GM18858 (cell line): ENCODE results near the gene PARVA.
"Not testable (repeated sequence)": the region's sequence is repeated elsewhere in the genome, so short reads cannot be mapped to it uniquely, and the experiment has no call there.

Experiments
- ATAC-seq: cut with Tn5 transposase; IDR thresholded peaks from one replicate; pipeline ENCODE4 v1.9.1; 2021; ENCODE audit not compliant: unreplicated experiment

PARVA gene, protein sequence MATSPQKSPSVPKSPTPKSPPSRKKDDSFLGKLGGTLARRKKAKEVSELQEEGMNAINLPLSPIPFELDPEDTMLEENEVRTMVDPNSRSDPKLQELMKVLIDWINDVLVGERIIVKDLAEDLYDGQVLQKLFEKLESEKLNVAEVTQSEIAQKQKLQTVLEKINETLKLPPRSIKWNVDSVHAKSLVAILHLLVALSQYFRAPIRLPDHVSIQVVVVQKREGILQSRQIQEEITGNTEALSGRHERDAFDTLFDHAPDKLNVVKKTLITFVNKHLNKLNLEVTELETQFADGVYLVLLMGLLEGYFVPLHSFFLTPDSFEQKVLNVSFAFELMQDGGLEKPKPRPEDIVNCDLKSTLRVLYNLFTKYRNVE

DNA sequence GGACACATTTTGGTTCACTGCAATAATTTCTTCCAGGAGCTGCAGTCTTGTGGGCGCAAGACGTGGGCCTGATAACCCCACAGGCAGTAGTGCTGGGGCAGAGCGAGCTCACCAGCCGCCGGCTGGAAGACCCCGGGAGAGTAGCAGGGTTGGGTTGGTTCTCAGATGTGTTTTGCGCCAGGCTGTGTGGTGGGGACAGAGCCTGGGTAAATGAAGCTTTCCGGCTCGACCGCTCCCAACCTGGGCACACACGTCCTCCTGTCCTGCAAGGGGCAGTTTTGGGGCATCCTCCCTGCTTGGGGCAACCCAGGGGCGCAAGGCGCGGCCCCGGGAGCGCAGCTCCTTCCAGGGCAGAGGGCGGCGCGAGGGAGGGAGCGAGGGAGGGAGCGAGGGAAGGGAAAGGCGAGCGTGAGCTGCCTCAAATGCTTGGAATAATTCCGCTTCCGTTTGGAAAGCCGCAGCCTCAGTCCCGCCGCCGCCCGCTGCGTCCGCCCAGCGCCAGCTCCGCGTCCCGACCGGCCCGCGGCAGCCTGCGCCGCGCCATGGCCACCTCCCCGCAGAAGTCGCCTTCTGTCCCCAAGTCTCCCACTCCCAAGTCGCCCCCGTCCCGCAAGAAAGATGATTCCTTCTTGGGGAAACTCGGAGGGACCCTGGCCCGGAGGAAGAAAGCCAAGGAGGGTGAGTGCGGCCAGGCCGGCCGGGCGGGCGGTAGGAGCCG is at the start of gene PARVA:
TSS of gene PARVA (plus strand) at position 466 of the 718 bp plus-strand sequence. CDS start at position 543, 77 bp downstream.
- ATAC-seq: no peak

DNA sequence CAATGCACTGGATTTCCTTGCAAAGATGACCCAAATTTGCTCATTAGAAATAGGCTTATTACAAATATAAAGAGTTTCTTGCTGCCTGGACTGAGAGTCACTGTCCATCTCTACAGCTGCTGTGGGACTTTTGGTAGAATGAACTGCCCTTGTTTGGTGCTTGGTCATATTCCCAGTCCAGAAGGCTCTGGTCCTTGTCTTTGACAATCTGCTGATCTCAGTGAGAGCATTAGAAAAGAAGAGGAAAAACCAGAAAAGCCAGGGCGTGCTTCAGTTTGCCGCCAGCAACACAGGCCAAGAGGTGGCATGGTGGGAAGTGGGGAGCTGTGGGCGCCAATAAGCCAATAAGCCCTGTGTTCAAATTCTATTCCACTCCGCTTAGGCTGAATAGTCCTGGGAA is 48.2 kb upstream of the PARVA start:
- ATAC-seq: no peak

DNA sequence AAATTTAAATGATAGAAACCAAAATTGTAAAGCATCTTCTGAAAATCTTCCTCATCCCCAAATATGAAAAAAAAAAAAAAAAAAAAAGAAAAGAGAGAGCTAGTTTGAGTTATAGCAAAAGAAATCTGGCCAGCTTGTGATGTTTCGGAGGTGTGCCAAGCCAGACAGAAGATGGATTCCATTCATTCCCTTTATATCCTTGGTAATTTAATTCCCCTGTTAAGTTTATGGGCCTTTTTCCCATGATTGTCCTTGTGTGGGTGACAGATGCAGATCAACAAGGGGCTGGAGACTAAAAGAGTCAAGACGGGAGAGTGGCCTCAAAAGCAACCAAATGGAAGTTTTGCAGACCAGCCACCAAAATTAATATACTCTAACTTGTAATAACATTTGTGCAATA is 47.6 kb upstream of the PARVA start:
- ATAC-seq: no peak

DNA sequence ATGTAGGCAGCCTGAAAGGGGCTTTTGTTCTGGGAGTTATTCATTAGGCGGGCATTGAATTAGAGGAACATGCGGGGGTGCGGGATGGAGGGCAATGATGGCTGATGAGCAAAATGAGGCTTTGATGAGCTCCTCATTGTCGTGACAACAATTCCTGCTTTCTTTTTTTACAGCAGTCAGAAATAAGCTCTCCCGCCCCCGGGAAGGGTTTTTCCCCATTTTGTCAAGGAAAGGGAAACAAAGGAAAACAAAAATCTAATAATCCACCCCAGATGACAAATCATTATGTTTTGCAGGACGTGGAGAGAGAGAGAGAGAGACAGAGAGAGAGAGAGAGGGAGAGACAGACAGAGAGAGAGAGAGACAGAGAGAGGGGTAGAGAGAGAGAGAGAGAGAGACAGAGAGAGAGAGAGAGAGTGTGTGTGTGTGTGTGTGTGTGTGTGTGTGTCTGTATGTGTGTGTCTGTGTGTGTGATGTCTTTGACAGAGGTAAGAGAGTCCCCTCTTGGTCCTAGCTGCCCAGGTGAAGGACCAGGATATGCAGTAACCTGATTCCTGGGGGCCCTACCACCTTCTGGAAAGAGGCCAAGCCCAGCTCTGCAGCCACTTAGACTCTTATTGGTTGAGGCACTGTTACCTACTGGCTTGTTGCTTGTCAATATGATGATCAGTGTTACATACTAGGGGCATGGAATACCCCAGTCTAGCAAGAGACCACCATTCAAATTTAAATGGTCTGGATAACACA is 46.7 kb upstream of the PARVA start:
- ATAC-seq: no peak

DNA sequence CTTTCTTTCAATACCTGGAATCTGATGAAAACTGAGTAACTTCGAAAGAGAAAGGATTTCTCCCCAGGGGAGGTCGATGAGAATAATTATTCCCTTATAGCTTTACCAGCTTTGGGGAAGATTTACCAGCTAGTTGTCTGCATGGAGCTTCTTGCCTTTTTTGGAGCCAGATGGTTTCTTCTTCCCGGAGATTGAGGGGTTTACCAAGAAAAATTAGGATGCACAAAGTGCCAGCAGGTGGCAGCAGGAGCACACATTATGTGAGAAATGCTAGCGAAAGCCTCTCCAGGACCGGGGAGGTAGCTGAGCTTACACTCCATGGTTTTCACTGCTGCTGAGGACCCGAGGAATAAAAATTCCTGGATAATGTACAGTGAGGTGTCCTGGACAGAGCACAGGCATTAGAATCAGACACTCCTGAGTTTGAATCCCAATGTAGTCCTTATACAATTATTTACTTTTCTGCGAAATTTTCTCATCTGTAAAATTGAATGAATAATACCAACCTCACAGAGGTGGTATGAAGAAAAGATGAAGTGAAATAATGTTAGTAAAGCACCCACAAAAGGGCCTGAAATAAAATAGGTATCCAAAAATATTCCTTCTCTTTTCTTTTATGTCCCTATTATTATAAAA is 46.0 kb upstream of the PARVA start:
- no peak for ATAC-seq

DNA sequence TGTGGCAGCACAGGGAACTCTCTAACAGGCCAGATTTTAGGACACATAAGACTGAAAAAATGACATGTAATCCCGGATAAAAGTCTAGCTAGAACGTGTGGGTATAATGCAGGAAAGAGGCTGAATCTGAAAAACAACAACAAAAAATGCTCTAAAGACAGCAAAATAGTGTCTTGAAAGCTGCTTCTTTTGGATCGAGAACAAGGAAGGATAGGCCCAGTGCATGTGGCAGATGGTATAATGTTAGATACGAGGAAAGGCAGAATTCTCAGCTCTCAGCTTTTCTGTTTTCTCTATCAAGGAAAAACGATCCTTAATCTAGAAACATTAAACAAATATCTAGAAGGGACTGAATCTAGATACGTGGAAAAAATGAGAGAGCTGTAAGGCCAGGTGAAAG is 33.8 kb upstream of the PARVA start:
- ATAC-seq: no peak

DNA sequence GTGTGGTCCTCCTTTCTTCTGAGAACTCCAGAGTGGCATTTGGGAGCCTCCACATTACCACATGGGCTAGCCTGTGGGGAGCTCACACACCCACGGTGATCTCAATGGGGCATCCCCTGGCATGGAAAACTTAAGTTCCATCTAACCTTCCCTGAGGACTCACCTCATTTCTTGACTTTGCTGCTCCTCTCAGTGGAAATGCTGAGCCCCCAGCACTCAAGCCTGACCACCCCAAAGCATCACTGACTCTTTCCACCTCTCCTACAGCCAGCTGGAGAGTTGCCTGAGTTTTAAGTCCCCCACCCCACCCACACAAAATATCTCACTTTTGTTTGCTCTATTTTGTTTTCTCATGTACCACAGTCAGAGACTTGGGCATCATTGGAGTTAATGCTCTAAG is 23.8 kb upstream of the PARVA start:
- no peak for ATAC-seq

DNA sequence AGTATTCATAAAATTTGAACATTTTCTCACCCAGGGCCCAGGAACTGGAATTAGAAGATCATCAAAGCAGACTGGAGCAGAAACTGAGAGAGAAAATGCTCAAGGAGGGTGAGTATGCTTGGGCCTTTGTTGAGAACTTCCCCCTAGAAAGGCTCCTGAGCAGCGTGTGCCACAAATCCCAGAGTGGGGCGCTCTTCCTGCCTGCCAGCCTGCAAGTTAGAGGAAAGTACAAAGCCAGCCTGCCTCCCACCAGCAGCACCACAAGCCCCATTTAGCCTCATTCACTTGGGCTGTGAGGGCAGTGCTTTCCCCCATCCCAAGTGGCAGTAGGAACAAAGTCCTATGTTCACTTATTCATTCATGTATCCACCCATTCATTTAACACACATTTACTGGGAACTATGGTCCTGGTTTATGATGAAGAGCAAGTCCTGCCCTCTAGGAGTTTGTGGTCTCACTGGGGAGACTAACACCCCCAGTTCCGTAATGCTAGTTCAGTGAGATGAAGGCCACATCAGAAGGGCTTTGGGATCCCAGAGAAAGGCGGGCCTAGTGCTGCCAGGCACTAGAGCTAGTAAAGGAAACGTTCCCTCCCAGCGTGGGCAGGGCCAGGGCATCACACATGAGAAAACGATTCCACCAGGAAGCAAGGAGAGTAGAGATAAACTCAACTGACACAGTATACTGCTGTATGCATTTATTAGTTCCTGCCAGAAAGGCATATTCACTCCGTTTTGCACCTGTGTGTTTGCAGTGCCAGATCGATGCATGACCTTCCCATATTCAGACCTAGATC is 22.4 kb upstream of the PARVA start:
- ATAC-seq: no peak

DNA sequence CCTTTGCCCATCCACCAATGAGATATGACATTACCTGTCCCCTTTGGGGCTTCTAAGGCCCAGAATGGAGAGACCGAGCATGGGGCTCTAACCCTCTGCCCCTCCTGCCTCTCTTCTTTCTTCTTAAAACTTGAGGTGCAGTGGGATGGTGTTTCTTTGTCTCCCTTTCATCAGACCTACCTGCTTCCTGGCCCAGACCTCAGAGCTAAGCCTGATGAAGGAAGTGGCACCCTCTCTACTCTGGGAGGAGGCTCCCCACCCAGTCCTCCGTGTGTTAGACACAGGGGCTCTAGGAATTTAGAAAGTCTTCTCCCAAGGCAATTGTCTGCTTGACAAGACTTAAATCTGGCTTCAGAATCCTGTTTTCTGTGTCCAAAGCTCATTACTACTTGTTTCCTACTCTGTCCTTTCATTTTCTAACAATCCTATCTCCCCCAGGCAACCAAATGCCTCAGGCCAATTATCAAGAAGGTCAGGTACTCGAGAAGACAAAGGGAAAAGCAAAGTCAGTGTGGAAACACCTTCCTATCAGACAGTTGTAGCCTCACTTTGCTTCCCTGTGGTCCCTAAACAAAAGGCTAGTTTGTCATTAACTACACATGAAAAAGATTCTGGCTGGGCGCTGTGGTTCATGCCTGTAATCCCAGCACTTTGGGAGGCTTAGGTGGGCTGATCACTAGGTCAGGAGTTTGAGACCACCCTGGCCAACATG is 20.3 kb upstream of the PARVA start:
- ATAC-seq: no peak

DNA sequence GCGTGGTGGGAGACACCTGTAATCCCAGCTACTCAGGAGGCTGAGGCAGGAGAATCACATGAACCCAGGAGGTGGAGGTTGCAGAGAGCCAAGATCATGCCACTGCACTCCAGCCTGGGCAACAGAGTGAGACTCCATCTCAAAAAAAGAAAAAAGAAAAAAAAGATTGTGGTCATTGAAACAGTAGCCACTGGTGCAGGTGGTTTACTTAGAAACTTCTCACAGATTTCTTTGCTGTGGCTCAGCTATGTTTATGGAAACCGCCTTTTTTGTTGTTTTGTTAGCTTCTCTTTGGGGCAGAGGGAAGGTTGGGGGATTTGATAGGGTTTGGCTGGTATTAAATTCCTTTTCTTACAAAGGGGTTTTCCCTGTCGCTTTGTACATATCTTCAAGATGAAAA is 19.7 kb upstream of the PARVA start:
- ATAC-seq: not testable (repeated sequence)

DNA sequence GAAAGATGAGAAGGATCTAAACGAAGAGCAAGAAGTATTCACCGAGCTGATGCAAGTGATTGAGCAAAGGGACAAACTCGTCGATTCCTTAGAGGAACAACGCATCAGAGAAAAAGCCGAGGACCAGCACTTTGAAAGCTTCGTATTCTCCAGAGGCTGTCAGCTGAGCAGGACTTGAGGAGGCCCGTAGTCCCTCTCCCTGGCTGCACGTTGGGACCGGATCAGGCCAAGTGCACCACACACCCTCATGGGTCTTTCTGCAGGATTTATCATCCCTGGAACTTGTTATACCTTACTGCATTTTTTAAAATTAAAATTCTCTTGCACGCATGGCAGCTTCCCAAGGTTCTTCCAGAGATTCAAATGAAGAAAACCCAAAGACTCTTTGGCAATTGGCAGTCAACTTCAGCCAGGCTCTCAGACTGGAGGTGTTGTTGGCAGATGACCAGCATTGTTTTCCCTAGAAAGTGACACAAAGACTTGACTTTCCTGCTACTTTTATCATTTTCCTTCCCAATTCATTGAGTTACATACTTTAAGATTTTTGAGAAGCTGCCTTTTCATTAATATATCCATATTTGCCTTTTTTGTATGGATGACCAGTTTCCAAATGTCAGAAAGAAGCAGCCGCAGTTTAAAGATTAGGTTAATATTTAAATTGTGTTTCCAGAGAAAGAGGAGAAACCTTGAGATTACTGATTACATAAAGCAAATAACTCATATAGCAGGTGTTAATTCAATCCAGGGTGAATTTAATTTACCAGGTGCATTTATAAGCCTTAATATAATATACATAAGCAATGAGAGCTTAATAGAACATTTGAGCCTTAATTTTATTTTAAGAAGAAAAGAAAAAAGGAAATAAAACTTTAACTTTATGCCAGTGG is 18.8 kb upstream of the PARVA start:
- no peak for ATAC-seq

DNA sequence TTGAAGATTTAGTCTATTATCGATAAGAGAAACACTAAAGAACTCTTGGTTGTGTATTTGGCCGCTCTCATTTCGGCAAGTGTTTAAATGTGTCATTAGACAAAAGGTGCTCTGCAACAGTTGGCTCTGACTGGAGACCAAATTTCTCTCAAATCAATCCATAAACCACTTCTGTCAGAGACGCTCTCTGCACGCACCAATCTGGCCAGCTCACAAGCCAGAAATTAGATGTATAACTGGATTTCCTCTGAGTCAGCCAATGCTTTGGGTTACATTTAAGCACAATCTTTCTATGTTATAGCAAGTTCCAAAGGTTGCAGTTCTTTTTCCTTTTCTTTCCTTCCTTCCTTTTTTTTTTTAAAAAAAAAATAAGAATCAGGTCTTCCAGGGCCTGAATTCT is 17.6 kb upstream of the PARVA start:
- ATAC-seq: no peak

DNA sequence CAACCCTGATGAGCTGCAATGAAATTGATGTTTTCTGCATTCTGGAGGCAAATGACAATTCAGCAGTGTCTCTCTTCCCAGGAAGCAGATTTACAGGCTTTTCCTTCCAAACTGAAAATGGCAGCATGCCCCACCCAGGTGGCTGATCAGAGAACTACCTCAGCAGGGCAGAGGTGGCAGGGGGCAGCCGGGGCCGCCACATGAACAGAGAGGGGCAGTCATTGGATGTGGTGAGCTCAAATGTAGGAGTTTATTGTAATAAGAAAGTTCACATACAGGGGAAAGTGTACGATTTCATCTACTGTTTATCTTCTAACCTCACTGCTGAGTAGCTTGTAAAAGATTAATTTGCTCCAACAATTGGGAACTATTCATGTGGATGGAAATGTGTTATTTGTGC is 15.7 kb upstream of the PARVA start:
- ATAC-seq: no peak

DNA sequence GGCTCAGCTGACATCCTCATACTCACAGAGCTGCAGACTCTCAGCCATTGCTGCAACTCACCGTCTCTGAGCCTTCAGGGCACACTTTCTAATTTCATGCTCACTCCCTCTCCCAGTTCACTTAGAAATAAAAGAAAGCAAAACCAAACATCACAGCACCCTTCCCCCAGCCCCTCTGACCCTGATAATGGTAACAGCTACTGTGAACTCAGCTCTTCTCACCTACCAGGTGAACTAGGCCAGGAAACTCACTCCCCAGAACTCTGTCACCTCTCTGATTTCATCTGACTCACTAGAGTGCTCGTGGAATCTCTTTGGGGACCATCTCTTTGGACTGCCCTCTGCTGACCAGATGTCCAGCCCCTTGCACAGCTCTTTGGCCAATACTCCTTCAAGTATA is 14.5 kb upstream of the PARVA start:
- ATAC-seq: no peak

DNA sequence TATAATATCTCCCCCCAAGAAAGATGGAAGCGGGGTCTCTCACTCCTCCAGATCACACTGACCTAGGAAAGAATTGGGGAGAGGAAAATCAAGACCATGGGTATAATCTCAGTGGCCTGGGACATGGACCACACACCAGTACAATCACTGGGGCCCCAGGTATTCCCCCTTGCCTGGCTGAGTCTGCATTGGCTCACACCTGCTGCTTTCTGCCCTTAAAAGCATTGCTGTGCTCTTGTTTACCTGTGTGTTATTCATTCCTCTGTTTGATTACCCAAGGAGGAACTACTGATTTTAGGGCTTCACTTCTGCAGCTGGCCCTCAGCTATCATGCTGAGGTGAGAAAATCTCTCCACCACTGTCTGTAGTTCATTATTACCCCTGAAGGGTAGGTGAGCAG is 14.0 kb upstream of the PARVA start:
- no peak for ATAC-seq

DNA sequence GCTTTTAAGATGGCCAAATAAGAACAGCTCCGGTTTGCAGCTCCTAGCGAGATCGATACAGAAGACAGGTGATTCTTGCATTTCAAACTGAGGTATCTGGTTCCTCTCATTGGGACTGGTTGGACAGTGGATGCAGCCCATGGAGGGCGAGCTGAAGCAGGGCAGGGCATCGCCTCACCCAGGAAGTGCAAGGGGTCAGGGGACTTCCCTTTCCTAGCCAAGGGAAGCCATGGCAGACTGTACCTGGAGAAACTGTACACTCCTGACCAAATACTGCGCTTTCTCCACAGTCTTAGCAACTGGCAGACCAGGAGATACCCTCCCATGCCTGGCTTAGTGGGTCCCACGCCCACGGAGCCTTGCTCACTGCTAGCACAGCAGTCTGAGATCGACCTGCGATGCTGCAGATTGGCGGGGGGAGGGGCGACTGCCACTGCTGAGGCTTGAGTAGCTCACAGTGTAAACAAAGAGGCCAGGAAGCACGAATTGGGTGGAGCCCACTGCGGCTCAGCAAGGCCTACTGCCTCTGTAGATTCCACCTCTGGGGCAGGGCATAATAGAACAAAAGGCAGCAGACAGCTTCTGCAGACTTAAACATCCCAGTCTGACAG is 11.3 kb upstream of the PARVA start:
- not testable (repeated sequence) for ATAC-seq

DNA sequence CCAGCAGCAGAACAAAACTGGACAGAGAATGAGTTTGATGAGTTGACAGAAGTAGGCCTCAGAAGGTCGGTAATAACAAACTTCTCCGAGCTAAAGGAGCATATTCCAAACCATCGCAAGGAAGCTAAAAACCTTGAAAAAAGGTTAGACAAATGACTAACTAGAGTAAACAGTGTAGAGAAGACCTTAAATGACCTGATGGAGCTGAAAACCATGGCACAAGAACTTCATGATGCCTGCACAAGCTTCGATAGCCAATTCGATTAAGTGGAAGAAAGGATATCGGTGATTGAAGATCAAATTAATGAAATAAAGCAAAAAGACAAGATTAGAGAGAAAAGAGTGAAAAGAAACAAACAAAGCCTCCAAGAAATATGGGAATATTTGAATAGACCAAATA is 10.3 kb upstream of the PARVA start:
- ATAC-seq: not testable (repeated sequence)

DNA sequence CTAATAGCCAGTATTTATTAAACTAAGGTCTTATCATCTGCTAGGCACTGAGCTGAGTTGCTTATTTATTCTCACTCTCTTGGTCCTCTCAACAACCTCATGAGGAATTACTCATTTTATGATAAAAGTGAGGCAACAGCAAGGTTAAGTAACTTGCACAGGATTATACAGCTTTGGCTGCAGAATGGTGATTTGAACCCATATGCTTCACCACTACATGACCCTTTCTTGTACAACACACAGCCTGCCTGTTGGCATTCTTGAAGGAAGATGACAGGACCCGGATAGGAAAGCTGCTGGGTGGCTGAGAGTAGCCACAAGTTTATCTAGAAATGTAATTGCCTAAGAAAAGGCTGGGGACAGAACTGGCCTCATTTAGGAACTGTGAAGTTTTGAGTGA is 5.3 kb upstream of the PARVA start:
- no peak for ATAC-seq

DNA sequence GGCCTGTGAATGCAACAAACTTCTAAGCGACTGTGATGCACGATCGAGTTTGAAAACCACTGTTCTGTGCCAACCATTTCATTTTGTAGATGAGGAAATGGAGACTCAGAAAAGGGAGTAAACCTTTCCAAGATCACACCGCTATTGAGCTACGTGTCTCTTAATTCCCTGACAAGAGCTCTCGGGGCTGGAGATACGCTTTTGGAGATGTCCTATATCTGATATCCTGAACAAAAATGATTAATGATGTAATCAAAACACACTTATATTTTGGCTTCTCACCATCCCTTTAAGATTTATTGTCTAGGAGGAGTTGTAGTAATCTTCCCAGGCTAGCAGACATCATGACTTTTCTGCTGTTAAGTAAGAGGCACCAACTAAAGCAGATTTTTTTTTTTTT is 1.7 kb upstream of the PARVA start:
- ATAC-seq: no peak
